ENCODE results near the gene TBL1X.

DNA sequence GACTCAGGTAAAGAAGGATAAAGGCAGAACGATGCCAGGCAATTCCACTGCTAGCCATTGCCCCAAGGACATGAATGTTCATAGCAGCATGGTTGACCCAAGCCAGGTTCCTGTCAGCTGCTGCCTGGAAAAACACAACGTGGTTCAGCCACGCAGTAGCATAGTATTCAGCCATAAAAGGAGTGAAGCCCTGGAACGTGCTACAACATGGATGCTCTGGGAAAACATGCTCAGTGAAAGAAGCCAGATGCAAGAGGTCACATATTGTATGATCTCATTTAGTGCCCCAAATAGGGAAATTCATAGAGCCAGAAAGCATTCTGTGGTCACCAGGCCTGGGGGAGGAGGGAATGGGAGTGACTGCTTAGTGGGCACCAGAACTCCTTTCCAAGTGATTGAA lies 170.9 kb downstream of the TBL1X start:
- TF ChIP-seq, protein P1, sequence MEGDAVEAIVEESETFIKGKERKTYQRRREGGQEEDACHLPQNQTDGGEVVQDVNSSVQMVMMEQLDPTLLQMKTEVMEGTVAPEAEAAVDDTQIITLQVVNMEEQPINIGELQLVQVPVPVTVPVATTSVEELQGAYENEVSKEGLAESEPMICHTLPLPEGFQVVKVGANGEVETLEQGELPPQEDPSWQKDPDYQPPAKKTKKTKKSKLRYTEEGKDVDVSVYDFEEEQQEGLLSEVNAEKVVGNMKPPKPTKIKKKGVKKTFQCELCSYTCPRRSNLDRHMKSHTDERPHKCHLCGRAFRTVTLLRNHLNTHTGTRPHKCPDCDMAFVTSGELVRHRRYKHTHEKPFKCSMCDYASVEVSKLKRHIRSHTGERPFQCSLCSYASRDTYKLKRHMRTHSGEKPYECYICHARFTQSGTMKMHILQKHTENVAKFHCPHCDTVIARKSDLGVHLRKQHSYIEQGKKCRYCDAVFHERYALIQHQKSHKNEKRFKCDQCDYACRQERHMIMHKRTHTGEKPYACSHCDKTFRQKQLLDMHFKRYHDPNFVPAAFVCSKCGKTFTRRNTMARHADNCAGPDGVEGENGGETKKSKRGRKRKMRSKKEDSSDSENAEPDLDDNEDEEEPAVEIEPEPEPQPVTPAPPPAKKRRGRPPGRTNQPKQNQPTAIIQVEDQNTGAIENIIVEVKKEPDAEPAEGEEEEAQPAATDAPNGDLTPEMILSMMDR (conservative IDR thresholded peaks at IDR 0.05) = no peak
- no peak for TF ChIP-seq ZFX (IDR thresholded peaks at IDR 0.05)
